Measurements from ENCODE around the gene DNAJC1.

Gene DNAJC1

GRCh38 chr10:22005763-22006162, 2.2 kb upstream of the DNAJC1 start:
- no peak for DNase-seq

GRCh38 chr10:22003964-22004281, 393 bp upstream of the DNAJC1 start:
- no peak for DNase-seq

GRCh38 chr10:22002591-22003176, 846 bp downstream of the DNAJC1 start:
- peak; percentile 57 for DNase-seq

GRCh38 chr10:21995557-21995956, 8.0 kb downstream of the DNAJC1 start:
- DNase-seq = no peak

GRCh38 chr10:21993360-21994001, 10.0 kb downstream of the DNAJC1 start:
- peak; percentile 27 for DNase-seq

GRCh38 chr10:21991785-21992184, 11.7 kb downstream of the DNAJC1 start:
- no peak for DNase-seq

GRCh38 chr10:21990449-21990848, 13.1 kb downstream of the DNAJC1 start:
- DNase-seq = no peak

GRCh38 chr10:21989453-21990154, 13.9 kb downstream of the DNAJC1 start:
- DNase-seq = peak; percentile 36

GRCh38 chr10:21985541-21985940, 18.0 kb downstream of the DNAJC1 start:
- DNase-seq = peak; percentile 20

GRCh38 chr10:21981118-21981517, 22.4 kb downstream of the DNAJC1 start:
- DNase-seq = no peak

- DNase-seq = no peak
Observed at GRCh38 chr10:21980691-21981090, 22.8 kb downstream of the DNAJC1 start.

- peak; percentile 54 for DNase-seq
Observed at GRCh38 chr10:21978191-21978862, 25.2 kb downstream of the DNAJC1 start.

GRCh38 chr10:21976739-21977138, 26.8 kb downstream of the DNAJC1 start:
- DNase-seq = no peak

GRCh38 chr10:21976280-21976679, 27.2 kb downstream of the DNAJC1 start:
- DNase-seq = no peak

- no peak for DNase-seq
Observed at GRCh38 chr10:21975378-21975990, 28.0 kb downstream of the DNAJC1 start.

- no peak for DNase-seq
Observed at GRCh38 chr10:21972584-21972983, 30.9 kb downstream of the DNAJC1 start.

GRCh38 chr10:21969326-21970287, 33.9 kb downstream of the DNAJC1 start:
- DNase-seq = peak; percentile 18

- DNase-seq = no peak
Observed at GRCh38 chr10:21964983-21965665, 38.4 kb downstream of the DNAJC1 start.

- DNase-seq = no peak
Observed at GRCh38 chr10:21962358-21962757, 41.2 kb downstream of the DNAJC1 start.

- DNase-seq = no peak
Observed at GRCh38 chr10:21961847-21962246, 41.7 kb downstream of the DNAJC1 start.

- no peak for DNase-seq
Observed at GRCh38 chr10:21959998-21960397, 43.5 kb downstream of the DNAJC1 start.

All from fibroblast of skin of back (primary cell).